IPS-20b (cell line): ENCODE results near the gene SMYD5.
"Not testable (repeated sequence)": the region's sequence is repeated elsewhere in the genome, so short reads cannot be mapped to it uniquely, and the experiment has no call there.

Experiments
- H3K27ac ChIP-seq: one replicate; pipeline ENCODE4 v1.5.1; 2013; ENCODE audit warnings: low read length
- H3K27me3 ChIP-seq: 2 replicates; pipeline ENCODE4 v1.6.1; 2013; ENCODE audit warnings: mild to moderate bottlenecking, low read length, inconsistent platforms; ENCODE audit not compliant: insufficient read depth
- H3K36me3 ChIP-seq: 2 replicates; pipeline ENCODE4 v1.6.1; 2013; ENCODE audit warnings: low read depth, mild to moderate bottlenecking, inconsistent platforms, low read length, moderate library complexity; ENCODE audit not compliant: insufficient read depth
- H3K4me1 ChIP-seq: 2 replicates; pipeline ENCODE4 v1.6.1; 2013; ENCODE audit warnings: mild to moderate bottlenecking, control low read depth, inconsistent platforms, low read length, moderate library complexity; ENCODE audit not compliant: insufficient read depth
- H3K4me3 ChIP-seq: 2 replicates; pipeline ENCODE4 v1.5.1; 2013; ENCODE audit warnings: mild to moderate bottlenecking, low read length, inconsistent platforms
- H3K9ac ChIP-seq: 2 replicates; pipeline ENCODE4 v1.6.1; 2013; ENCODE audit warnings: low read depth, mild to moderate bottlenecking, inconsistent platforms, low read length, moderate library complexity
- H3K9me3 ChIP-seq: 2 replicates; pipeline ENCODE4 v1.6.1; 2013; ENCODE audit warnings: mild to moderate bottlenecking, low read depth, low read length, inconsistent platforms; ENCODE audit not compliant: insufficient read depth

SMYD5 gene

GRCh38 chr2:73257021-73257420 lies 43.0 kb downstream of the SMYD5 start:
- H3K27me3 ChIP-seq, result no peaks in the 10 kb centered on the region
- H3K4me3 ChIP-seq, result no peak overlapping the region
- H3K9me3 ChIP-seq, result no peaks in the 10 kb centered on the region
- no peaks in the 10 kb centered on the region; the same call in 1 of the 2 replicates for H3K4me1 ChIP-seq
- no peak overlapping the region for H3K27ac ChIP-seq
- H3K36me3 ChIP-seq, result peaks cover 40% of the 10 kb centered on the region
- no peak overlapping the region for H3K9ac ChIP-seq

- Histone ChIP-seq H3K27ac (no peak overlapping the region), H3K36me3 (peaks cover 35% of the 10 kb centered on the region), H3K27me3 (no peaks in the 10 kb centered on the region), H3K9ac (no peak overlapping the region), H3K9me3 (no peaks in the 10 kb centered on the region), H3K4me3 (no peak overlapping the region), H3K4me1 (no peaks in the 10 kb centered on the region; the same call in 1 of the 2 replicates)
Measured at GRCh38 chr2:73257425-73258125, 43.5 kb downstream of the SMYD5 start.

GRCh38 chr2:73258186-73258912 lies 44.3 kb downstream of the SMYD5 start:
- H3K9ac ChIP-seq, result no peak overlapping the region
- peaks cover 32% of the 10 kb centered on the region for H3K36me3 ChIP-seq
- no peaks in the 10 kb centered on the region; the same call in 1 of the 2 replicates for H3K4me1 ChIP-seq
- no peak overlapping the region for H3K4me3 ChIP-seq
- H3K27me3 ChIP-seq, result no peaks in the 10 kb centered on the region
- H3K27ac ChIP-seq, result no peak overlapping the region
- no peaks in the 10 kb centered on the region for H3K9me3 ChIP-seq

- H3K9ac ChIP-seq, result no peak overlapping the region
Measured at GRCh38 chr2:73258913-73259215, 44.8 kb downstream of the SMYD5 start.

GRCh38 chr2:73259276-73259675 lies 45.2 kb downstream of the SMYD5 start:
- Histone ChIP-seq H3K9ac (no peak overlapping the region), H3K27me3 (no peaks in the 10 kb centered on the region), H3K27ac (no peak overlapping the region), H3K36me3 (peaks cover 22% of the 10 kb centered on the region; the same call in 1 of the 2 replicates), H3K9me3 (no peaks in the 10 kb centered on the region), H3K4me3 (no peak overlapping the region), H3K4me1 (no peaks in the 10 kb centered on the region; the same call in 1 of the 2 replicates)

More at GRCh38 chr2:73258913-73259215, 44.8 kb downstream of the SMYD5 start:
- no peak overlapping the region for H3K4me3 ChIP-seq
- peaks cover 26% of the 10 kb centered on the region for H3K36me3 ChIP-seq
- H3K27ac ChIP-seq, result no peak overlapping the region
- H3K27me3 ChIP-seq, result no peaks in the 10 kb centered on the region
- no peaks in the 10 kb centered on the region; the same call in 1 of the 2 replicates for H3K4me1 ChIP-seq
- H3K9me3 ChIP-seq, result no peaks in the 10 kb centered on the region

GRCh38 chr2:73259704-73260337 lies 45.8 kb downstream of the SMYD5 start:
- Histone ChIP-seq H3K36me3 (peaks cover 17% of the 10 kb centered on the region; the same call in 1 of the 2 replicates), H3K4me3 (no peak overlapping the region), H3K27me3 (no peaks in the 10 kb centered on the region), H3K9ac (no peak overlapping the region), H3K9me3 (no peaks in the 10 kb centered on the region), H3K4me1 (no peaks in the 10 kb centered on the region; the same call in 1 of the 2 replicates), H3K27ac (no peak overlapping the region)

- no peaks in the 10 kb centered on the region for H3K9me3 ChIP-seq
- no peak overlapping the region for H3K27ac ChIP-seq
- peak overlapping the region; percentile 32; the same call in 1 of the 2 replicates for H3K9ac ChIP-seq
- H3K4me1 ChIP-seq, result no peaks in the 10 kb centered on the region; the same call in 1 of the 2 replicates
- H3K36me3 ChIP-seq, result peaks cover 17% of the 10 kb centered on the region; the same call in 1 of the 2 replicates
- H3K4me3 ChIP-seq, result no peak overlapping the region
- no peaks in the 10 kb centered on the region for H3K27me3 ChIP-seq
Measured at GRCh38 chr2:73260338-73260984, 46.4 kb downstream of the SMYD5 start.

- no peak overlapping the region for H3K9ac ChIP-seq
- H3K4me3 ChIP-seq, result no peak overlapping the region
- peaks cover 7% of the 10 kb centered on the region for H3K27me3 ChIP-seq
- no peaks in the 10 kb centered on the region; the same call in 1 of the 2 replicates for H3K4me1 ChIP-seq
- peaks cover 17% of the 10 kb centered on the region; the same call in 1 of the 2 replicates for H3K36me3 ChIP-seq
- no peak overlapping the region for H3K27ac ChIP-seq
- H3K9me3 ChIP-seq, result no peaks in the 10 kb centered on the region
Measured at GRCh38 chr2:73262108-73262651, 48.1 kb downstream of the SMYD5 start.

- not testable (repeated sequence) for H3K9ac ChIP-seq, H3K4me1 ChIP-seq, H3K4me3 ChIP-seq, H3K27ac ChIP-seq, H3K9me3 ChIP-seq
- H3K27me3 ChIP-seq, result peaks cover 13% of the 10 kb centered on the region
- H3K36me3 ChIP-seq, result peaks cover 17% of the 10 kb centered on the region; the same call in 1 of the 2 replicates
Measured at GRCh38 chr2:73262691-73263429, 48.8 kb downstream of the SMYD5 start.

- peaks cover 12% of the 10 kb centered on the region; the same call in 1 of the 2 replicates for H3K36me3 ChIP-seq
Measured at GRCh38 chr2:73263540-73264331, 49.7 kb downstream of the SMYD5 start.

More at GRCh38 chr2:73263540-73264331, 49.7 kb downstream of the SMYD5 start:
- H3K27me3 ChIP-seq, result peaks cover 22% of the 10 kb centered on the region
- H3K4me1 ChIP-seq, result no peaks in the 10 kb centered on the region; the same call in 1 of the 2 replicates
- no peaks in the 10 kb centered on the region for H3K9me3 ChIP-seq
- H3K4me3 ChIP-seq, result no peak overlapping the region
- H3K9ac ChIP-seq, result no peak overlapping the region
- H3K27ac ChIP-seq, result no peak overlapping the region
